ENCODE data around the gene CHERP. TPM values are rescaled to one million over a fixed set of nuclear protein-coding genes. Genes with fewer than 3 reads are reported as not detected.
"Not testable (repeated sequence)": the region's sequence is repeated elsewhere in the genome, so short reads cannot be mapped to it uniquely, and the experiment has no call there.

CHERP gene
- total and polyA plus RNA-seq, 2 experiments from 2014 or later: 7.8 to 38.7 TPM

GRCh38 chr19:16516923-16517610, 25.2 kb downstream of the CHERP start:
- no peak overlapping the region for H3K27ac ChIP-seq
- H2AFZ ChIP-seq: no peak overlapping the region
- no peaks in the 10 kb centered on the region for H3K79me2 ChIP-seq
- no peaks in the 10 kb centered on the region for H3K4me1 ChIP-seq (ENCODE audit: insufficient read depth)
- no peak for TF ChIP-seq EZH2phosphoT487 (IDR thresholded peaks at IDR 0.05; ENCODE audit: low read depth, severe bottlenecking, unreplicated experiment)
- no peak for TF ChIP-seq CTCF (IDR thresholded peaks at IDR 0.05; ENCODE audit: poor library complexity)
- no peak for TF ChIP-seq EZH2 (IDR thresholded peaks at IDR 0.05; ENCODE audit: borderline replicate concordance)
- no peaks in the 10 kb centered on the region for H3K9me3 ChIP-seq (ENCODE audit: low read depth)
- no peaks in the 10 kb centered on the region for H3K27me3 ChIP-seq
- no peak overlapping the region for H3K4me2 ChIP-seq
- H3K4me3 ChIP-seq: no peak overlapping the region
- WGBS (ENCODE audit: low lambda C conversion rate, missing lambda C conversion rate): 90% methylated on average over 14 of the region's 14 CpGs
- H3K36me3 ChIP-seq (replicated peaks; ENCODE audit: insufficient read depth, low read depth): no peaks in the 10 kb centered on the region
- no peaks in the 10 kb centered on the region for H3K9me2 ChIP-seq (replicated peaks; ENCODE audit: insufficient read depth)
- H4K20me1 ChIP-seq (ENCODE audit: insufficient read depth, poor library complexity, severe bottlenecking): no peaks in the 10 kb centered on the region
- no peak for DNase-seq (ENCODE audit: low spot score)

- no peak for DNase-seq (ENCODE audit: low spot score)
- TF ChIP-seq EZH2phosphoT487 (IDR thresholded peaks at IDR 0.05; ENCODE audit: low read depth, severe bottlenecking, unreplicated experiment) (no peak), EZH2 (IDR thresholded peaks at IDR 0.05; ENCODE audit: borderline replicate concordance) (no peak), CTCF (IDR thresholded peaks at IDR 0.05; ENCODE audit: poor library complexity) (no peak)
- no peak overlapping the region for H3K4me2 ChIP-seq
- H3K36me3 ChIP-seq (replicated peaks; ENCODE audit: insufficient read depth, low read depth): no peaks in the 10 kb centered on the region
- H4K20me1 ChIP-seq (ENCODE audit: insufficient read depth, poor library complexity, severe bottlenecking): no peaks in the 10 kb centered on the region
- H3K9me3 ChIP-seq (ENCODE audit: low read depth): no peaks in the 10 kb centered on the region
- no peak overlapping the region for H2AFZ ChIP-seq
- H3K27me3 ChIP-seq: no peaks in the 10 kb centered on the region
- no peak overlapping the region for H3K4me3 ChIP-seq
- H3K9me2 ChIP-seq (replicated peaks; ENCODE audit: insufficient read depth): no peaks in the 10 kb centered on the region
- no peaks in the 10 kb centered on the region for H3K79me2 ChIP-seq
- no peak overlapping the region for H3K27ac ChIP-seq
- no peaks in the 10 kb centered on the region for H3K4me1 ChIP-seq (ENCODE audit: insufficient read depth)
- 94% methylated on average over 15 of the region's 15 CpGs for WGBS (ENCODE audit: low lambda C conversion rate, missing lambda C conversion rate)
Observed at GRCh38 chr19:16516381-16516780, 25.9 kb downstream of the CHERP start.

GRCh38 chr19:16514383-16515019, 27.7 kb downstream of the CHERP start:
- WGBS (ENCODE audit: low lambda C conversion rate, missing lambda C conversion rate): 93% methylated on average over 24 of the region's 24 CpGs
- H3K36me3 ChIP-seq (replicated peaks; ENCODE audit: insufficient read depth, low read depth): no peaks in the 10 kb centered on the region
- TF ChIP-seq EZH2 (IDR thresholded peaks at IDR 0.05; ENCODE audit: borderline replicate concordance): no peak

GRCh38 chr19:16512611-16513010, 29.6 kb downstream of the CHERP start:
- not testable (repeated sequence) for H4K20me1 ChIP-seq (ENCODE audit: insufficient read depth, poor library complexity, severe bottlenecking); H2AFZ ChIP-seq; H3K9me2 ChIP-seq (replicated peaks; ENCODE audit: insufficient read depth); H3K4me2 ChIP-seq; H3K27me3 ChIP-seq; H3K79me2 ChIP-seq; H3K9me3 ChIP-seq (ENCODE audit: low read depth); H3K36me3 ChIP-seq (replicated peaks; ENCODE audit: insufficient read depth, low read depth); H3K4me1 ChIP-seq (ENCODE audit: insufficient read depth); DNase-seq (ENCODE audit: low spot score); H3K4me3 ChIP-seq; H3K27ac ChIP-seq
- 98% methylated on average over 10 of the region's 10 CpGs for WGBS (ENCODE audit: low lambda C conversion rate, missing lambda C conversion rate)

More at GRCh38 chr19:16514383-16515019, 27.7 kb downstream of the CHERP start:
- Histone ChIP-seq H3K27ac (no peak overlapping the region), H3K9me2 (replicated peaks; ENCODE audit: insufficient read depth) (no peaks in the 10 kb centered on the region), H3K4me2 (no peak overlapping the region), H3K4me1 (ENCODE audit: insufficient read depth) (no peaks in the 10 kb centered on the region), H3K27me3 (no peaks in the 10 kb centered on the region), H3K4me3 (no peak overlapping the region), H4K20me1 (ENCODE audit: insufficient read depth, poor library complexity, severe bottlenecking) (no peaks in the 10 kb centered on the region), H3K9me3 (ENCODE audit: low read depth) (no peaks in the 10 kb centered on the region), H2AFZ (no peak overlapping the region), H3K79me2 (no peaks in the 10 kb centered on the region)
- no peak for DNase-seq (ENCODE audit: low spot score)

Measured in hepatocyte (in vitro differentiated cells).